HCT116 (cell line): ENCODE data around the gene ATG3. TPM values are rescaled to one million over a fixed set of nuclear protein-coding genes. Genes with fewer than 3 reads are reported as not detected.

ENCODE experiments used
- ATAC-seq: fragments of 200-7000 bp; cut with Tn5 transposase; 2 replicates; pipeline ENCODE4 v1.9.1; 2020; ENCODE audit warnings: mild to moderate bottlenecking, moderate library complexity
- BruUV-seq: library from RNA; stranded (reverse); fragments of 400-500 nt; replicated peaks from 2 replicates; lab custom pipeline; 2021; lab: Mats Ljungman, UMichigan
- CTCF ChIA-PET: fragments of 300-600 bp; sonication (Branson Sonifier 250); formaldehyde crosslinking; loops from one replicate; lab custom pipeline; 2021; ENCODE audit warnings: antibody characterized with exemption; lab: Charles Lee
- POLR2A ChIA-PET: fragments of 300-600, 350-600 bp; sonication (Branson Sonifier 250); formaldehyde crosslinking; loops from one replicate; lab custom pipeline; 2021; ENCODE audit warnings: antibody characterized with exemption; lab: Charles Lee
- RAD21 ChIA-PET, 2 experiments: fragments of 300-600 bp; sonication (Branson Sonifier 250); formaldehyde crosslinking; loops; one replicate each; lab custom pipeline; 2023; ENCODE audit warnings: low total read pairs in 2 of 2; ENCODE audit not compliant: uncharacterized antibody in 2 of 2, unreplicated experiment in 2 of 2, low non-redundant PET in 1 of 2; lab: Charles Lee
- DNase-seq: peaks from one replicate; pipeline ENCODE4 v3.0.0-alpha.2; 2010; ENCODE audit warnings: low read depth, low spot score
- H2AFZ ChIP-seq: fragments of 200-600 bp; shearing (Covaris generic), sonication (generic); 2 replicates; pipeline ENCODE4 v1.6.1; 2017; ENCODE audit warnings: low read depth, mixed run types, mixed read lengths, antibody characterized with exemption, low read length; ENCODE audit not compliant: poor library complexity, severe bottlenecking
- H3K27ac ChIP-seq: 2 replicates; pipeline ENCODE4 v1.5.1; 2012; ENCODE audit warnings: low read depth, low read length
- H3K27me3 ChIP-seq: fragments of 200-600 bp; sonication (generic); 2 replicates; pipeline ENCODE4 v1.6.1; 2016; ENCODE audit warnings: mixed run types, low read length, mixed read lengths; ENCODE audit not compliant: insufficient read depth
- H3K36me3 ChIP-seq, 2 experiments: fragments of 200-500 bp in 1 of 2; fragments of 200-600 bp in 1 of 2; sonication (Bioruptor generic) in 1 of 2; sonication (generic) in 1 of 2; 2 replicates each; pipeline versions ENCODE4 v1.5.1 to v1.6.1; 2014 to 2016; ENCODE audit warnings: low read length in 2 of 2, inconsistent platforms in 1 of 2, mixed read lengths in 1 of 2, mixed run types in 1 of 2; ENCODE audit not compliant: insufficient read depth in 2 of 2, control insufficient read depth in 1 of 2
- H3K4me1 ChIP-seq, 2 experiments: fragments of 200-600 bp in 1 of 2; sonication (generic) in 1 of 2; 2 replicates each; pipeline versions ENCODE4 v1.5.1 to v1.6.1; 2012 to 2017; ENCODE audit warnings: low read length in 2 of 2, inconsistent platforms in 1 of 2, mild to moderate bottlenecking in 1 of 2, mixed read lengths in 1 of 2, mixed run types in 1 of 2, moderate library complexity in 1 of 2; ENCODE audit not compliant: insufficient read depth in 2 of 2, control insufficient read depth in 1 of 2
- H3K4me2 ChIP-seq: fragments of 200-600 bp; sonication (generic); 2 replicates; pipeline ENCODE4 v1.6.1; 2017; ENCODE audit warnings: mixed run types, low read length, mixed read lengths
- H3K4me3 ChIP-seq, 2 experiments: fragments of 200-600 bp in 1 of 2; sonication (generic) in 1 of 2; replicated peaks in 1 of 2; 2 replicates each; pipeline ENCODE4 v1.5.1; 2011 to 2016; ENCODE audit warnings: low read length in 2 of 2, control low read depth in 1 of 2, low read depth in 1 of 2, mild to moderate bottlenecking in 1 of 2, mixed read lengths in 1 of 2, mixed run types in 1 of 2
- H3K79me2 ChIP-seq: fragments of 200-600 bp; sonication (generic); 2 replicates; pipeline ENCODE4 v1.6.1; 2017; ENCODE audit warnings: mild to moderate bottlenecking, mixed run types, low read length, moderate library complexity, mixed read lengths; ENCODE audit not compliant: insufficient read depth
- H3K9ac ChIP-seq: fragments of 200-600 bp; sonication (generic); 2 replicates; pipeline ENCODE4 v1.6.1; 2016; ENCODE audit warnings: low read length, mixed read lengths
- H3K9me2 ChIP-seq: fragments of 200-600 bp; sonication (generic), shearing (Covaris generic); 2 replicates; pipeline ENCODE4 v1.6.1; 2017; ENCODE audit warnings: mixed run types, mild to moderate bottlenecking, moderate library complexity; ENCODE audit not compliant: insufficient read depth
- H3K9me3 ChIP-seq, 2 experiments: fragments of 200-500 bp in 1 of 2; fragments of 200-600 bp in 1 of 2; sonication (Bioruptor generic) in 1 of 2; sonication (generic) in 1 of 2; 2 replicates each; pipeline ENCODE4 v1.6.1; 2014 to 2017; ENCODE audit warnings: low read length in 2 of 2, mixed read lengths in 2 of 2, inconsistent platforms in 1 of 2, low read depth in 1 of 2, mild to moderate bottlenecking in 1 of 2, mixed run types in 1 of 2, moderate library complexity in 1 of 2; ENCODE audit not compliant: control insufficient read depth in 1 of 2, insufficient read depth in 1 of 2
- H4K20me1 ChIP-seq: fragments of 200-600 bp; sonication (generic), shearing (Covaris generic); 2 replicates; pipeline ENCODE4 v1.6.1; 2017; ENCODE audit warnings: mixed run types, mild to moderate bottlenecking, moderate library complexity; ENCODE audit not compliant: insufficient read depth
- CBX3 ChIP-seq: IDR thresholded peaks from 2 replicates; pipeline ENCODE4 v1.6.1; 2012; ENCODE audit warnings: low read depth
- CTCF ChIP-seq, 3 experiments: fragments of 200-600 bp in 1 of 3; sonication (generic) in 1 of 3; IDR thresholded peaks in 2 of 3; conservative IDR thresholded peaks in 1 of 3; 2 replicates each; pipeline ENCODE4 v1.5.1; 2012 to 2017; ENCODE audit warnings: low read depth in 2 of 3, low read length in 2 of 3, antibody characterized with exemption in 1 of 3, borderline replicate concordance in 1 of 3, control low read depth in 1 of 3, mild to moderate bottlenecking in 1 of 3, mixed read lengths in 1 of 3, mixed run types in 1 of 3, moderate library complexity in 1 of 3; ENCODE audit not compliant: insufficient read depth in 1 of 3
- EGR1 ChIP-seq: IDR thresholded peaks from 2 replicates; pipeline ENCODE4 v1.6.1; 2012; ENCODE audit warnings: low read depth
- ELF1 ChIP-seq: IDR thresholded peaks from 2 replicates; pipeline ENCODE4 v1.6.1; 2012; ENCODE audit warnings: low read depth, borderline replicate concordance
- EZH2 ChIP-seq: fragments of 200-600 bp; sonication (generic); IDR thresholded peaks from 2 replicates; pipeline ENCODE4 v1.6.1; 2017; ENCODE audit warnings: antibody characterized with exemption, mixed run types
- EZH2phosphoT487 ChIP-seq: fragments of 200-600 bp; IDR thresholded peaks from 2 replicates; pipeline ENCODE4 v1.6.1; 2018; ENCODE audit warnings: antibody characterized with exemption, borderline replicate concordance
- FOSL1 ChIP-seq: IDR thresholded peaks from 2 replicates; pipeline ENCODE4 v1.6.1; 2012; ENCODE audit warnings: low read depth
- MAX ChIP-seq: IDR thresholded peaks from 2 replicates; pipeline ENCODE4 v1.6.1; 2012
- POLR2A ChIP-seq: IDR thresholded peaks from 2 replicates; pipeline ENCODE4 v1.7.0; 2011; ENCODE audit warnings: borderline replicate concordance; ENCODE audit not compliant: insufficient read depth, insufficient read length; ENCODE audit errors: extremely low read depth
- POLR2AphosphoS5 ChIP-seq: IDR thresholded peaks from 2 replicates; pipeline ENCODE4 v1.6.1; 2011; ENCODE audit warnings: mild to moderate bottlenecking, low read depth, low read length, moderate library complexity
- RAD21 ChIP-seq: IDR thresholded peaks from 2 replicates; pipeline ENCODE4 v1.6.1; 2012; ENCODE audit warnings: low read depth, mild to moderate bottlenecking
- REST ChIP-seq: IDR thresholded peaks from 2 replicates; pipeline ENCODE4 v1.6.1; 2012; ENCODE audit warnings: low read depth
- SIN3A ChIP-seq: IDR thresholded peaks from 2 replicates; pipeline ENCODE4 v1.6.1; 2012; ENCODE audit warnings: low read depth
- SRF ChIP-seq: IDR thresholded peaks from 2 replicates; pipeline ENCODE4 v1.6.1; 2012; ENCODE audit warnings: low read depth
- TCF7L2 ChIP-seq: IDR thresholded peaks from 2 replicates; pipeline ENCODE4 v1.7.0; 2011; ENCODE audit warnings: borderline replicate concordance, inconsistent platforms; ENCODE audit not compliant: insufficient read depth, insufficient read length; ENCODE audit errors: extremely low read depth
- ZFX ChIP-seq: fragments of 450-650 bp; IDR thresholded peaks from 2 replicates; pipeline ENCODE4 v1.6.1; 2017
- intact Hi-C: fragments of 100-400 bp; cut with micrococcal nuclease; formaldehyde crosslinking; loops from 2 replicates; pipeline ENCODE4 v1.10.0; 2022
- total RNA-seq: library from RNA; stranded (reverse); gene quantifications from one replicate; pipeline ENCODE4 v1.2.1, GENCODE V29; 2021; ENCODE audit not compliant: unreplicated experiment

ATG3 gene
- total RNA-seq, 1 experiment from 2014 or later: 56.4 TPM

GRCh38 chr3:112579697-112580096 lies 17.9 kb upstream of the ATG3 start:
- H3K4me2 ChIP-seq: no peak overlapping the region
- no peaks in the 10 kb centered on the region for H3K4me1 ChIP-seq
- H3K79me2 ChIP-seq: no peaks in the 10 kb centered on the region
- ChIA-PET CTCF (no interaction called here), POLR2A (no interaction called here), RAD21 (no interaction called here)
- no peak overlapping the region for H3K9ac ChIP-seq
- H3K9me2 ChIP-seq: no peaks in the 10 kb centered on the region
- no TSS peak for BruUV-seq
- no peak overlapping the region for H3K27ac ChIP-seq
- no peaks in the 10 kb centered on the region for H3K9me3 ChIP-seq
- H3K27me3 ChIP-seq: no peaks in the 10 kb centered on the region
- intact Hi-C loops: loop anchor here (5.0 kb wide), 2 partner anchors 63 to 233 kb away; partner anchors contain the start of gene CCDC80
- TF ChIP-seq POLR2A (no peak), REST (no peak), MAX (no peak), SIN3A (no peak), EGR1 (no peak), ELF1 (no peak), EZH2 (no peak), CTCF (IDR thresholded peaks at IDR 0.05 in 2 of 3, conservative IDR thresholded peaks at IDR 0.05 in 1 of 3; ENCODE audit: borderline replicate concordance in 1 of 3, insufficient read depth in 1 of 3, low read depth in 2 of 3, low read length in 2 of 3) (no peak), RAD21 (no peak), TCF7L2 (no peak), ZFX (no peak), FOSL1 (no peak), POLR2AphosphoS5 (no peak), CBX3 (no peak), EZH2phosphoT487 (no peak), SRF (no peak)
- 0 out of 4 replicates have a peak, but pooled peaks cover 0 to 5% of the 10 kb centered on the region in 2 experiments for H3K36me3 ChIP-seq
- DNase-seq: no peak
- no peak overlapping the region for H3K4me3 ChIP-seq
- no peaks in the 10 kb centered on the region for H4K20me1 ChIP-seq
- no peak overlapping the region for H2AFZ ChIP-seq
- no peak for ATAC-seq
